ENCODE data around the gene TMEM176B. TPM values are rescaled to one million over a fixed set of nuclear protein-coding genes. Genes with fewer than 3 reads are reported as not detected.
"Not testable (repeated sequence)": the region's sequence is repeated elsewhere in the genome, so short reads cannot be mapped to it uniquely, and the experiment has no call there.

Gene TMEM176B
- total and polyA plus RNA-seq, 12 donors = 15.9 to 149 (median 35.6) TPM

DNA sequence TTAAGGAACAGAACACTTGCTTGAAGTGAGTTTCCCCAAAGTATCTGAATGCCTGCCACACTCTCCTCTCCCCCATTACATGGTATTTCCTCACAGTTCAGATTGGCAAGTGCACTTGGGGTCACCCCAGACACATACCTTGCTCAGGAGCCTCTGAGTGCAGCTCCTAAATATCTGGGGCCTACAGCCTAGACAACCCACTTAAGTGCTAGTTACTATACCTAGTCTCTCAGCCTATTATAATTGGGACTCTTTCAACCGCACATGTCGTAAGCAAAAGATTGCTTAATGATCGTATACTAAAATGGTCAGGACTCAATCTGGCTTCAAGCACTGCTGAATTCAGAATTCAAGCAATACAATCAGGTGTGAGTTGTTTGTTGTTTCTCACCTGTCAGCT, 19.9 kb downstream of the TMEM176B start:
- no peak overlapping the region for H3K4me3 ChIP-seq
- H3K36me3 ChIP-seq = no peaks in the 10 kb centered on the region
- no peaks in the 10 kb centered on the region for H3K27me3 ChIP-seq
- no peaks in the 10 kb centered on the region for H3K9me3 ChIP-seq
- H3K4me1 ChIP-seq = peaks cover 0 to 46% (median 13%) of the 10 kb centered on the region in 9 donors
- ATAC-seq (no peak), DNase-seq (no peak)
- peak overlapping the region in 1 of 10 donors; percentile 76 for H3K27ac ChIP-seq
- WGBS, 2 donors = 62 to 73% methylated on average over 3 of the region's 3 CpGs
- intact Hi-C loops (cut with DNase I) = loop anchor here in 3 of 10 donors (5.0 kb wide), 2 partner anchors 42 to 97 kb away; no protein-coding TSS in a partner anchor
- TF ChIP-seq, protein P1, sequence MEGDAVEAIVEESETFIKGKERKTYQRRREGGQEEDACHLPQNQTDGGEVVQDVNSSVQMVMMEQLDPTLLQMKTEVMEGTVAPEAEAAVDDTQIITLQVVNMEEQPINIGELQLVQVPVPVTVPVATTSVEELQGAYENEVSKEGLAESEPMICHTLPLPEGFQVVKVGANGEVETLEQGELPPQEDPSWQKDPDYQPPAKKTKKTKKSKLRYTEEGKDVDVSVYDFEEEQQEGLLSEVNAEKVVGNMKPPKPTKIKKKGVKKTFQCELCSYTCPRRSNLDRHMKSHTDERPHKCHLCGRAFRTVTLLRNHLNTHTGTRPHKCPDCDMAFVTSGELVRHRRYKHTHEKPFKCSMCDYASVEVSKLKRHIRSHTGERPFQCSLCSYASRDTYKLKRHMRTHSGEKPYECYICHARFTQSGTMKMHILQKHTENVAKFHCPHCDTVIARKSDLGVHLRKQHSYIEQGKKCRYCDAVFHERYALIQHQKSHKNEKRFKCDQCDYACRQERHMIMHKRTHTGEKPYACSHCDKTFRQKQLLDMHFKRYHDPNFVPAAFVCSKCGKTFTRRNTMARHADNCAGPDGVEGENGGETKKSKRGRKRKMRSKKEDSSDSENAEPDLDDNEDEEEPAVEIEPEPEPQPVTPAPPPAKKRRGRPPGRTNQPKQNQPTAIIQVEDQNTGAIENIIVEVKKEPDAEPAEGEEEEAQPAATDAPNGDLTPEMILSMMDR (IDR thresholded peaks at IDR 0.05) = no peak

DNA sequence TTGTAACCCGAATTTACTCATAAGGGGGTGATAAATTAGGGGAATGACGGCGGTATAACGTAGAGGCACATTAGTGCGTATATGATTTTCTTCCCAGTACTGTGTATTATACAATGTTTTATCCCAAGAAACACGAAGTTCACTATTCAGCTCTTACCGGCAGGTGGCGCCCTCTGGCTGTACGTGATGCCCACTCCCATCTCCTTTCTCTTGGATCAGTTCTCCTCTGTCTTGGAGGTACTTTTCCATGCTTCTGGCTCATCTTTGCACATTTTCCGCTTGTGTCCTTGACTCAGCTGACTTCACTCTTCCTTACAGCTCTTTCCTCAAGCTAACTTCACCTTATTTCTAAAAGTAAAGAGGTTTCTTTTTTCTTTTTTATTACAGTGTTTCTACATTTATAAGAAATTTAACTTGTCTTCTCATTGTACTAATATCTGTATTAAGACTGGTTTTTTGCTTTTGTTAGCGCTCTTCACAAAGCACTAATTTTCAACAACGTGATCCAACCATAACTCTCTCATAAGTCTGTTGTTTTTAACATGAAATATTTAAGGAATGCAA, 21.3 kb downstream of the TMEM176B start:
- DNase-seq = peak; percentile 85 to 87
- Histone ChIP-seq H3K4me3 (no peak overlapping the region), H3K27me3 (no peaks in the 10 kb centered on the region), H3K9me3 (peaks cover 0 to 13% (median 0%) of the 10 kb centered on the region in 11 donors), H3K27ac (no peak overlapping the region), H3K36me3 (no peaks in the 10 kb centered on the region), H3K4me1 (peaks cover 0 to 31% (median 0%) of the 10 kb centered on the region in 9 donors)
- 8 to 10% methylated on average over 12 of the region's 12 CpGs for WGBS, 2 donors
- TF ChIP-seq, protein P1 (IDR thresholded peaks at IDR 0.05) = peak; percentile 78 to 95 (median 90)
- ATAC-seq = peak; percentile 74 to 94 (median 89)
- intact Hi-C loops (cut with DNase I) = loop anchor here in 9 of 10 donors (2.0 to 10.0 kb wide), 8 partner anchors 43 to 238 kb away; no protein-coding TSS in a partner anchor

DNA sequence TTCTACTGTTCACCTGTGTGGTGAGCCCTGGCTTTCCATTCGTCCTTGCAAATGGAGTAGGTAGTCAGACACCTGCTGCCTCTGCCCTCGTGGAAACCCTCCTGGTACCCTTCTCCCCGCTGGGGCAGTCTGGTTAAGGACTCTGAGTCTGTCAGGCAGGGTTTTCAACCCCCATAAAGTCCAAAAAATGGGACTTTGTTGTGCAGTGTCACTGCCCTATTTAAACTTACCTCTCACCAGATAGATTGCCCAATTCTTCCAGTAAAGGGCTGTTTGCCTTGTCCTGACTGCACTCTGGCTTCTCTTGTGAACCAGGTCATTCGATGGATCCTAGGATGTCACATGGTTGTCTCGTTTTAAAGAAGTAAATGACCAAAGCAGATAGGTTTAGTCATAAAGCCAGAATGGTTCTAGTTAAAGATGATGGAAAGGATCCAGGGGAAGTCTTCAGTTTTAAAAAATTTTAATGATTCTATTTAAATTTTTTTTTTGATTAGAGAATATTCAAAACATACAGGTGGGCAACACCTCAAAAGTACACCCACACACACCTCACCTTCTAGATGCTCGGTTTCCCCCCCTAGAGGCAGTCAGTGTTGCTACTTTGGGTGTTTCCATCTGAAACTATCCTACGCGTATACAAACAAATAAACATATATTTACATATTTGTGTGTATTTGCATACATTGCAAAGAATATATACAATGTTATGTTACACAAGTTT, 22.0 kb downstream of the TMEM176B start:
- Histone ChIP-seq H3K4me1 (peaks cover 0 to 28% (median 0%) of the 10 kb centered on the region in 9 donors), H3K9me3 (peaks cover 0 to 20% (median 4%) of the 10 kb centered on the region in 11 donors), H3K4me3 (no peak overlapping the region), H3K27ac (no peak overlapping the region), H3K36me3 (no peaks in the 10 kb centered on the region), H3K27me3 (no peaks in the 10 kb centered on the region)
- WGBS, 2 donors = 56 to 60% methylated on average over 8 of the region's 8 CpGs
- DNase-seq = no peak
- peak in 2 of 8 donors; percentile 12 to 37 for ATAC-seq
- intact Hi-C loops (cut with DNase I) = loop anchor here in 9 of 10 donors (2.0 to 10.0 kb wide), 8 partner anchors 44 to 239 kb away; no protein-coding TSS in a partner anchor
- TF ChIP-seq, protein P1 (IDR thresholded peaks at IDR 0.05) = no peak

DNA sequence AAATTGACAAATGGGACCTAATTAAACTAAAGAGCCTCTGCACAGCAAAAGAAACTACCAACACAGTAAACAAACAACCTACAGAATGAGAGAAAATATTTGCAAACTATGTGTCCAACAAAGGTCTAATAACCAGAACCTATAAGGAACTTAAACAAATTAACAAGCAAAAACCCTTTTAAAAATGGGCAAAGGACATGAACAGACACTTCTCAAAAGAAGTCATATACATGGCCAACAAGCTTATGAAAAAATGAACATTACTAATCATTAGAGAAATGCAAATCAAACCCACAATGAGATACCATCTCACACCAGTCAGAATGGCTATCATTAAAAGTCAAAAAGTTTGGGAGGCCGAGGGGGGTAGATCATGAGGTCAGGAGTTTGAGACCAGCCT, 26.0 kb downstream of the TMEM176B start:
- not testable (repeated sequence) for H3K27me3 ChIP-seq, DNase-seq, H3K4me3 ChIP-seq, H3K36me3 ChIP-seq, H3K4me1 ChIP-seq, H3K27ac ChIP-seq, ATAC-seq
- H3K9me3 ChIP-seq = peaks cover 0 to 24% (median 6%) of the 10 kb centered on the region in 11 donors
- intact Hi-C loops (cut with DNase I) = loop anchor here in 2 of 10 donors (10.0 kb wide), 1 partner anchor 211 kb away; no protein-coding TSS in a partner anchor
- 88% methylated on average over 1 of the region's 1 CpG for WGBS, 2 donors
